Stimulated activated CD4-positive, alpha-beta T cell treated with anti-CD3 and anti-CD28 coated beads, Interleukin-1b, Interleukin-23, amount 100 ng/mL, for 48 hours (primary cell): ENCODE data around the gene IL23A.
A peak's percentile ranks its signal among the peaks of the same experiment; 100 is the strongest.
"Not testable (repeated sequence)": the region's sequence is repeated elsewhere in the genome, so short reads cannot be mapped to it uniquely, and the experiment has no call there.

ENCODE experiments used
- DNase-seq: peaks from one replicate; pipeline ENCODE4 v3.0.0-alpha.2; 2020

The IL23A gene

DNA sequence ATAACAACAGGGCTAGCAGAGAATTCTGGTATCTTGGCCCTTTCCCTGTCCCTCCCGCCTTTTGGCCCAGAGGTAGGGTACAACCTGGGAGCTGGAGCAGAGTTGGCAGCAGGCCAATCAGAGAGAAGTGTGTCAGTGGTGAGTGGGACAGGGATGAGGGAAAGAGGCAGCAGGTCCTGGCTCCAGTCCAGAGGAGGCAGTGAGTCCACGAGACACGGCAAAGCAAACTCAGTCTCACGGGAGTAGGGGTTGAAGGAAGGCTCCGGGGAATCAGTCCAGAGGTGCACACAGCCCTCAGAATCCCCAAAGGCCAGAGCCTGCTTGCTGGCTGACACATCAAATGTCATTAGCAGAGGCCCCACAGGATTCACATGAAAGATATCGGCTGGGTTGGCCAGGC is 12.2 kb upstream of the IL23A start:
- no peak for DNase-seq

DNA sequence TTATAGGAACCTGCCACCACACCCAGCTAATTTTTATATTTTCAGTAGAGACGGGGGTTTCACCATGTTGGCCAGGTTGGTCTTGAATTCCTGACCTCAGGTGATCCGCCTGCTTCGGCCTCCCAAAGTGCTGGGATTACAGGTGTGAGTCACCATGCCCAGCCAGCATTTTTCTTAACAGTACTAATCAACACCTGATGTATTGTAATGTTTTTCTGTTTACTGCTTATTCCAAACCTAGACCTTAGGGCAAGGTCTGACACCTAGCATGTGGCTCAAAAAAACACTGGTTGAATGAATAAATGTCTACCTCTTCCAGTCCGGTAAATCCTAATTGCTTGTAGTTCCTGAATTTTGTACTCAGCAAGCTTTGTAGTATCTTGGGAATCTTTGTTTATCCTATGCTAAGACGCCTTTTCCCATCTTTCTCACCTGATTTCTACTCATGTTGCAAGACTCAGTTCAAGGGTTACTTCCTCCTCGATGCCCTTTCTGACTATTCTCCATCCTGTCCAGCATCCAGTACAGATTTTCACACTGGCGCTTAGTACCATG is 7.7 kb upstream of the IL23A start:
- DNase-seq = no peak

GRCh38 chr12:56332512-56333196 is 6.0 kb upstream of the IL23A start:
- no peak for DNase-seq

DNA sequence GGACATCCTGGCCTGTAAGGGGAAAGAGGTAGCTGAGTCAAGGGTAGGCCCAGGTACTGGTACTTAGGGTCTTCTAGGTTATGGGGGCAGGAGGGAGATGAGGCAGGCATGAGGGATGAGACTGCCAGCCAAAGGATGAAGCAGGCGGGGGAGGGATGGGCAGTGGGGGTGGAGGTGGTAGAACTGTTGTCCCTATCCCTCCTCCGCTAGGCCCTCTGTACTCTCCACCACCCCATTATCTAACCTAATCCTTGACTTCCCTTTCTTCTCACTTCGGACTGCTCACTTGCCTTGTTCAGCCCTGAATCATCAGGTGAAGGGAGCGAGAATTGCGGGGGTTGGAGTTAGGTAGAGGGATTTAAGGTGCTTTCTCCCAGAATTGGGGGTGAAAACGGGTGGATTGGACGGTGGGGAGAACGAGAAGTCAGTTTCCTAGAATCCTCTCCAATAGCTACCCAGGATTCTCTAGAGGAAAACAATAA is 5.4 kb upstream of the IL23A start:
- no peak for DNase-seq

GRCh38 chr12:56333679-56334489 is 4.8 kb upstream of the IL23A start, which contains the start of gene PAN2:
Gene PAN2, minus strand, starts transcription at chr12:56334000. Its CDS starts 906 bp downstream, at chr12:56333094.
- DNase-seq = peak; percentile 95

DNA sequence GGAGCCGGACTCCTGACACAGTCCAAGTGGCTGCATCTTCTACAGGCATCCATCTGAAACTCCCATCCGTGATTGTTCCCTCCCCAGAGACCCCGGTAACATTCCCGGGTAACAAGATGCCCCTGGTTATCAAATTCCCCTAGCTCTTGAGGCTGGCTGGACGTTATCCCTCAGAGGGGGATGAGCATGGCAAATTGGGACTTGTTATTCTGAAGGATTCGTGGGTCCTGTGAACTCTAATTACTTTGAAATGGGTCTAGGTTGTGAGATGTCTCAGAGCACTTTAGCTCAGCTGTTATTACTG is 4.2 kb upstream of the IL23A start:
- DNase-seq = no peak

GRCh38 chr12:56335527-56335926 is 3.2 kb upstream of the IL23A start:
- DNase-seq = not testable (repeated sequence)

GRCh38 chr12:56336361-56337167 is 2.1 kb upstream of the IL23A start:
- no peak for DNase-seq

DNA sequence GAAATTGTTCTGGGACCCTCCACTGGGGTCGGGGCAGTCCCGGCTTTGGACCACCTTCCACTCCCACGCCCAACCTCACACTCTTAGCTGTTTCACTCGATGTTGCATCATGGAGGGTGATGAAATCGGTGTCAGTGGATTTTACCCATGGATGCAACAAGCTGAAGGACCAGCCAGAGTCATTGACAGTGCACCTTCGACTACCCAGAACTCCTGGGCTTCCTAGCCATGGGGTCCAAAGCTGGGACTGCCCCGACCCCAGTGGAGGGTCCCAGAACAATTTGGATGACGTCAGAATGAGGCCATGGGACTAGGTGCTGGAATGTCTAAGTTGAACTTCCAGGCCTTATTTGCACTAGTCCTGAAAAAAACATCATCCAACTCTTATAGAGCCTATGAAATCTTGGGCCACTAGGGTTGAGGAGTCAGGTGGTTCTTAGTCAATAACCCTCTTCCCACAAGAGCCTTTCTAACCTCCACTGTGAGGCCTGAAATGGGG is 882 bp upstream of the IL23A start:
- DNase-seq = no peak

GRCh38 chr12:56339158-56339422 is 406 bp downstream of the IL23A start:
- DNase-seq = no peak

DNA sequence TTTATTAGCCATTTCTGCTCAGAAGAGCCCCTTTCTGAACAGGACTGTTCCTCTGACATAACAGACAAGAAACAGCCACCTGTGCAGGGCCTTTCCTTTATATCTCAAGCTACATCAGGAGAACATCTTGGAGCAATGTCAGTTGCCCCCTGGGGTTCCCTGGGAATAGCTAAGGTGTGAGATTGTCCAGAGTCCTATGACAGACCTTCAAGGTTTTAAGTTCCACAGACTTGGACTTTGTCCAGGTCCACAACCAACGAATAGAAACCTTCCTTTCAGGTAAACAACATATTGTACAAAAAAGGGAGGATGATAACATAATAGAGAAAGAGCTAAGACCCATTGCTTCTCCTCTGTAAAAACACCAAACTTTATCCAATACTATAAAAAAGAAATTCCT is 2.9 kb downstream of the IL23A start:
- DNase-seq = no peak

GRCh38 chr12:56342290-56342689 is 3.6 kb downstream of the IL23A start:
- not testable (repeated sequence) for DNase-seq

GRCh38 chr12:56346675-56347074 is 8.0 kb downstream of the IL23A start:
- DNase-seq = no peak

- not testable (repeated sequence) for DNase-seq
These were observed 8.6 kb downstream of the IL23A start for GRCh38 chr12:56347255-56347654.

GRCh38 chr12:56348776-56349175 is 10.1 kb downstream of the IL23A start:
- DNase-seq = no peak

- DNase-seq = no peak
These were observed 12.0 kb downstream of the IL23A start for GRCh38 chr12:56350662-56351061.

DNA sequence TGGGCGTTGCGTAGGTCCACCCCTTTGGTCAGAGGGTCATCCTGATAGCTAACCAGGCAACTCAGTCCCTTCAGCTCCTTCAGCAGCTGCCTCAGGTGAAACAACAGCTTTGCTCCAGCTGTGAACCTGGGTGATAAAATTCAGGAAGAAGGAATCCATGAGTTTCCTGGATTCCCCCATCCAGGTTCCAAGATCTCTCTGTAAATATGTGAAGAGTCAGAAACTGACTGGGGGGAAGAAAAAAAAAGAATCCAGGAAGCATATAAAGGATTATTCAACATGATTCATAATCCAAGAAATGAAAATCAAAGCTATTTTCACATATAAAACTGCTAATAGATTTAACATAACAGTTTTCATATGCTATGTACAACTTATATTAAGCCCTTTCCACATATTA is 12.6 kb downstream of the IL23A start:
- DNase-seq = no peak

GRCh38 chr12:56358836-56359532 is 20.3 kb downstream of the IL23A start:
- no peak for DNase-seq

GRCh38 chr12:56359851-56360767 is 21.4 kb downstream of the IL23A start, which contains the start of gene STAT2:
Gene STAT2, minus strand, starts transcription at chr12:56360107. Its CDS starts 3,536 bp downstream, at chr12:56356571.
- DNase-seq = peak; percentile 99

DNA sequence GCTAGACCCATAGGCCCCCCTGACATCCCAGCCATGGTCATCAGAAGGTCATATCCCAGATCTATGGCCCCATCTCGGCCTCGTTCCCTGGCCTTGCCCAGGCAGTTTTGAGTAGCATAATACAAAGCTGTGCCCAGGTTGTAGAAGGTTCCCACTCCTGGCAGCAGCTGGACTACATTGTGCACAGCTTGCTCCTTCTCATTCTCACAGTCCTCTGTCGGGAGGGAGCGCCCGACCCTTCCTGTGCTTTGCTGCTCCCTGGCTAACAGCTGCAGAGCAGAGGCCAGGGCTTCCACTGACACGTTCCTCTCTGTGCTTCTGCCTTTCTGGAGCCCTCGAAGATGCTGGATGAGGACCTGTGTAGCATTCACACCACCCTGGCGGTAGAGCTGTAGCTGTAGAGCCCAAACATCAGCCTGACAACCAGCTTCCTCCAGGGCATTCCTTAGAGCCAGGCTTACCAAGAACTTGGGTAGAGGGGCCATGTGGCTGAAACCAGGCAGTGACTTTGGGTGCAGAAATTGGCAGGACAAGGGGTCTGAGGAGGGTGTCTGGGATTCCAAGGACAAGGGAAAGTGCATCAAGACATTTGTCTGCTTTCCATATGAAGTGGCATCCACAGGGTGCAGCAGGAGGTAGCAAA is 22.9 kb downstream of the IL23A start:
- no peak for DNase-seq
